Measurements from ENCODE around the gene MYOF. TPM values are rescaled to one million over a fixed set of nuclear protein-coding genes. Genes with fewer than 3 reads are reported as not detected.

Gene MYOF
- total RNA-seq, 1 experiment from 2014 or later: 376 TPM

GRCh38 chr10:93514521-93514920 lies 32.4 kb upstream of the MYOF start:
- Histone ChIP-seq H3K36me3 (ENCODE audit: control insufficient read depth, insufficient read depth, low read length) (peaks cover 54% of the 10 kb centered on the region), H3K27ac (ENCODE audit: low read length) (no peak overlapping the region), H3K4me3 (ENCODE audit: low read depth in 2 of 2, low read length in 2 of 2) (no peak overlapping the region), H3K27me3 (ENCODE audit: control insufficient read depth, insufficient read depth, low read length) (no peaks in the 10 kb centered on the region), H3K4me1 (ENCODE audit: control insufficient read depth, insufficient read depth, low read length) (no peaks in the 10 kb centered on the region), H3K9me3 (ENCODE audit: control insufficient read depth, insufficient read depth, low read depth, low read length) (no peaks in the 10 kb centered on the region)
- intact Hi-C loops (cut with micrococcal nuclease; ENCODE audit: unreplicated experiment) (no loop called here), in situ Hi-C loops (cut with HindIII; ENCODE audit: low pct_unique_long_range_greater_than_20kb, low sequenced_read_pairs) (no loop called here)
- ATAC-seq: no peak
- ChIA-PET CTCF (interaction anchor here (0.6 kb wide), 1 partner anchor 181 kb away, joined by 5 read pairs; no protein-coding TSS in a partner anchor), POLR2A (no interaction called here)
- TF ChIP-seq CTCF (IDR thresholded peaks at IDR 0.05) (no peak), REST (IDR thresholded peaks at IDR 0.05; ENCODE audit: insufficient read depth in 1 of 2, low read depth in 2 of 2, low read length in 1 of 2) (no peak), TCF7L2 (IDR thresholded peaks at IDR 0.05; ENCODE audit: low read depth, low read length) (no peak), SIN3A (IDR thresholded peaks at IDR 0.05; ENCODE audit: borderline replicate concordance, insufficient read depth, low read depth, low read length) (no peak), POLR2AphosphoS5 (IDR thresholded peaks at IDR 0.05; ENCODE audit: low read depth, low read length) (no peak)
- DNase-seq (ENCODE audit: low read depth, low spot score): no peak
- BruUV-seq (replicated peaks): no TSS peak

DNA sequence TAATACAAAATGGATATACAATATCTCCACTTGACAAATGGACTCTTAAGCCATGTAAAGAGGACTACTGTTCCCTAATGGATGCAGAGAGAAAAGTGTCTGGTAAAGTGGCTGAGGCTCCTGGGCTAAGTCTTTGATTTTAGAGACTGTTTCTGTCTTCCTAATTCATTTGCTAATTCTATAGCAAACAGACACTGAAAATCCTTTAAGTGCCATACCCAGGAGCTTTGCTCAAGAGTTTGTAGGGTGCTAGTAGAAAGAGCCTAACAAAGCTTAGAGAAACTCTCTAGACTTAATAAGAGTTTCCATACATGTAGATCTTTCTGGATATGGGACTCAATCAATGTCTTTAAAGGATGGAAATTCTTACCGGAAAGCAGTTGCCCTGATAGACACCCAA lies 31.0 kb upstream of the MYOF start:
- intact Hi-C loops (cut with micrococcal nuclease; ENCODE audit: unreplicated experiment): no loop called here

More for the DNA sequence above, 31.0 kb upstream of the MYOF start:
- CTCF ChIA-PET: no interaction called here
- POLR2A ChIA-PET: no interaction called here
- H3K9me3 ChIP-seq (ENCODE audit: control insufficient read depth, insufficient read depth, low read depth, low read length): no peaks in the 10 kb centered on the region
- H3K4me1 ChIP-seq (ENCODE audit: control insufficient read depth, insufficient read depth, low read length): no peaks in the 10 kb centered on the region
- TF ChIP-seq REST (IDR thresholded peaks at IDR 0.05; ENCODE audit: insufficient read depth in 1 of 2, low read depth in 2 of 2, low read length in 1 of 2): no peak
- no peak for TF ChIP-seq SIN3A (IDR thresholded peaks at IDR 0.05; ENCODE audit: borderline replicate concordance, insufficient read depth, low read depth, low read length)
- TF ChIP-seq CTCF (IDR thresholded peaks at IDR 0.05): no peak
- TF ChIP-seq TCF7L2 (IDR thresholded peaks at IDR 0.05; ENCODE audit: low read depth, low read length): no peak
- no peak for TF ChIP-seq POLR2AphosphoS5 (IDR thresholded peaks at IDR 0.05; ENCODE audit: low read depth, low read length)
- H3K36me3 ChIP-seq (ENCODE audit: control insufficient read depth, insufficient read depth, low read length): peaks cover 55% of the 10 kb centered on the region
- BruUV-seq (replicated peaks): no TSS peak
- no peak for DNase-seq (ENCODE audit: low read depth, low spot score)
- no peak overlapping the region for H3K27ac ChIP-seq (ENCODE audit: low read length)
- no peak for ATAC-seq
- H3K27me3 ChIP-seq (ENCODE audit: control insufficient read depth, insufficient read depth, low read length): no peaks in the 10 kb centered on the region
- H3K4me3 ChIP-seq (ENCODE audit: low read depth in 2 of 2, low read length in 2 of 2): no peak overlapping the region
- in situ Hi-C loops (cut with HindIII; ENCODE audit: low pct_unique_long_range_greater_than_20kb, low sequenced_read_pairs): no loop called here
